GM18526 (cell line): ENCODE results near the gene NTM.

Experiments used
- POLR2A ChIP-seq: IDR thresholded peaks from 3 replicates; pipeline ENCODE4 v1.6.1; 2011; ENCODE audit not compliant: insufficient read length; ENCODE audit errors: extremely low read depth

The NTM gene

DNA sequence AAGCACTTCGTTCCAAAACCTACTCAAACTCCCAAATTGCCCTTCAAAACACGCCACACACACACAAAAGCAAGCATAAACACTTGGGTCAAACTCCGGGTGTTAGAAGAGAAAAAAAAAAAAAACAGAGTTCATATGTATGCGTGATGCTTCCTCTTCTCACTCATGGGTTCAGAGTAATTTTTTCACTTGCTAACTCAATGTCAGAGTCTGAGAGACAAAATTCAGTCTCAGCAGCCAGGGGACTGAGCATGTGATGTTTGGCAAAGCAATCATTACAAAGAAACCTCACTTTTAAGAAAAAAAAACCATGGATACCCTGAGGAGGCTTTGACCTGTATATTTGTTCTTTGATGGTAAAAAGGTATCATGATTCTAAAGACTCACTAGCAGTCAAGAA, 461.7 kb downstream of the NTM start:
- TF ChIP-seq POLR2A = no peak

DNA sequence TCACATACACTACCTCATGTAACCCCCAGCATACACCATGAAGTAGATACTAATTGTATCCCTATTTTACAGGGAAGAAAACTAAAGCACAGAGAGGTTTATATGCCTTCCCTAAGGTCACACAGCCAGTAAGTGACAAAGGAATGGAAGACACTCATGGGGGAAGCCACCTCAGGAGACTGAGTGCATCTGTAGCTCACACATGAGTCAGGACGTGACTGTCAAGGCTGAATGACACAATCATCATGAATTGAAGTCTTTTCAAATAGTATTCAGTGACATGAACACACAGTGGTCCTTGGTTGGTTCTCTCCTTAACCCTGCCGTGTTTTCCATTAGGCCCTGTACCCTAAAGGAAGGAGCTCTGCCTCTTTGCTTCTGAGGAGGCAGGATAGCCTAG, 463.0 kb downstream of the NTM start:
- no peak for TF ChIP-seq POLR2A

DNA sequence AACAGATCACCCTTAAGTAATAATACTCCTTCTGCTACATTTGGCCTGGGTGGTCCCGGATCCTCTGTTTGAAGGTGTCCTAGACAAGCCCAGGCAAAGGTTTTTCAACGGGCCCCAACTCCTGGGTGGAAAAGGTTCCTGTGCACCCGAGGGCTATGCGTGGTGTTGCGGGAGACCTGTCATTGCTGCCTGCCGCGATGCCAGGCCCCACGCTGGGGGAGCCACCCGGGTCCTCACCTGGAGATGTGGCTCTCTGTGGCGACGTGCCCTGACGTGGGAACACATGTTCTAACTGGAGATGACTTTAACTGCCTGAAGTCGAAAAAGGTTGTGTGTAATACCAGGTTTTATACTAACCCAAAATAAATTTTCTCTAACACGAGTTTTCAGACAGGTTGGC, 467.1 kb downstream of the NTM start:
- no peak for TF ChIP-seq POLR2A

DNA sequence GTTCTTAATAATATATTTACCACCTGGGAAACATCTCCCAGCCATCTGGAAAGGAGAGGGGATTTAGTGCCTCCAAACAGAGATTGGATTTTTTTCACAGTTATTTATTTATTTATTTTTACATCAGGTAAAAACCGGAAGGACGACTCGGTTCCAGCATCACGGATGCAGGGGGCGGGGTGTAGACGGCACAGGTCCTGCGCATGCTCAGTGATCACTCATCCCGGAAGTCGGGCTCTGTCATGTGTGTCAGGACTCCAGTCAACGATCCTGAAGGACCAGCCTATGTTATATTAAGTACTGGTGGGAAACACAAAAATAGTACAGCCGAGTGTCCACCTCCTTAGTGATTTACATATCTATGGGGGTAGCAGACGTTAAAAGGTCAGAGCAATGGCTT, 467.6 kb downstream of the NTM start:
- no peak for TF ChIP-seq POLR2A

DNA sequence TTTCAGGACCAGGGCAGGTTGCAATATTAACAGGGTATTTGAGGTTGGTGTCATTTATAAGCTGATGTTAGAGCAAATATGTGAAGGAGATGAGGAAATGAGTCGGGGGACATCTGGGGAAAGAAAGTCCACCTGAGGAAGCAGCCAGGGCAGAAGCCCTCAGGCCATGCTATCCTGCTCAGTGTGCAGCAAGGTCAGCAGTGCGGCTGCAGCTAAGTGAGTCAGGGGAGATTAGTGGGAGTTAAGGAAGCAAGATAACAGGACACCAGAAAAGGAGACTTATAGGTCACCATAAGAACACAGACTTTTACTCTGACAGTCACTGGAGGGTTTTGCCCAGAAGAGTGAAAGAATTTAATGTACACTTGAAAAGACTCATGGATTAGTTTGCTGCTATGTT, 468.9 kb downstream of the NTM start:
- no peak for TF ChIP-seq POLR2A

DNA sequence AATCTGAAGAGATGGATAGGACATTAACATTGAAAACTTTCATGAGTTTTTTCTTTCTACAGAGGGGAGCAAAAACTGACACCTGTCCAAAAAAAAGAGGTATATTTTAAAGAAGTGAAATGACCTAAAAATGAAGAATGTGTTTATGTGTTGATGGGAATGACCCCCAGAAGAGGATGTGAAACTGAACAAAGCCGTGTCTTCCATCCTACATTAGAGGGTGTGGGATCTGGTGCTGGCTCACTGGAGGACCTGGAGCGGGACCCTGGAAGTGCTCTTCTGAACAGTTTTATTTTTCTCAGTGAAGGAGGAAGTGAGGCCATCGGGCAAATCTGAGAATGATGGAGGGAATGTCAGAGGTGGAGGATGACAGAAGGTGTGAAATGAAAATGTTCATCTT, 470.1 kb downstream of the NTM start:
- TF ChIP-seq POLR2A = no peak

DNA sequence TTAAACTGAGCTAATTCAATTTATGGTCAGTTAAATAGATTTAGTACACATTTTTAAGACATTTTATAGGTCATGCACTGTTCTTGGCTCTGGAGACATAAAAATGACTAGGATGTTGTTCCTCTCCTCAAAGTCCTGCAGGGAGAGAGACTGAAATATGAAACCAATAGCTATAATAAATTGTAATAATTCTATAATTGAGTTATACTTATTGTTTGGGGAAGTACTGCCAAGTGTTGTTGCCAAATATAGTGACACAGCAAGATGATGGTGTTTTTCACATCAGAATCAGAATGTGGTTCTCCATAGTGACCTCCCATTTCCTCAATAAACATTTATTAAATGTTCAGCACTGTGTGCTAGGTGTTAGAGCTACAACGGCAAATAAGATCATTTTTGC, 470.6 kb downstream of the NTM start:
- TF ChIP-seq POLR2A = no peak

DNA sequence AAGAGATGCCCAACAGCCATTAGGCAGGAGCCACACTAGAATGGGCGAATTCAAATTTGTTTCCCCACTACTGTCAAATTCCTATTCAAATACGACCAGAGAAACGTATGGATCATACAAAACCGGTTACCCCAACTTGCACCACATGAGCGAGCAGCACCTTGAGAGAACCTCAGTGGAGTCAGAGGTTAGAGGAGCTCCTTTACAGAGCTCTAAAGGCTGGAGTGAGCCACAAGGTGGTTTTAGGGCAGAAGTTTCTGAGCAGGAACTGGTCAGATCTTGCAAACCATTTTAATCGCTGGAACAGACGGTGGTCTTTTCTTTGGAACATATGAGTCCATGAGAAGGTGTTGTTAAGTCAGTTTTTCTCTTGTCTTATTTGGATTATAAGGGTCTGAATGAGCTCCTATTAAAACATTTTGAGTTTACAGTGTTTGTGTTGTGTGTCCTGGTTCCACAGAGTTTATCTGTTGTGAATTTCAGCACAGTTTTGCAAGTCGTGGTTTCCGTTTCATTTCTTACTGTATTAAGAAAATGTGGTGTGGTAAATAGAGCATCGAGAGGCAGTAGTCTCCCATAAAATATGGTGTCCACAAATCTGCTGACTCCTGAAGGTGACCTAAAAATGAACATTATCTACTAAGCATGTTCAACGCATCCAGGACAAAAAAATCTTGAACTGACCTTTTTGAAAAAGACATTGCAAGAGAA, 471.7 kb downstream of the NTM start:
- no peak for TF ChIP-seq POLR2A

DNA sequence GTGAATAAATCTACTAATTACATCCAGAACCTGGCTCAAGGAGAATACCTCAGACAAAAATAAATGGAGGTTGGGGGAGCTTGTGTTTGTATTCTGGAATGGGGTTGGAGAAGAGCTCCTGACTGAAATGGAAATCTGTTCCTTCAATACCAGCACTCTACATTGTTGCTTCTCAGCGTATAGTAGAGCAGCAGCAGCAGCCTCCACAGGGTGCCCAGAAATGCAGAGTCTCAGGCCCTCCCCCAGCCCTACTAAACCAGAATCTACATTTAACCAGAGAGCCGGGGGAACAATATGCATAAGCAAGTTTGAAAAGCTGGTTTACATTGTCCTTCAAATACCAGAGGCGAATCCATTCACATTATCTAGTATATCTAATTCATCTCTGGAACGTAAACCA, 474.8 kb downstream of the NTM start:
- TF ChIP-seq POLR2A = no peak

DNA sequence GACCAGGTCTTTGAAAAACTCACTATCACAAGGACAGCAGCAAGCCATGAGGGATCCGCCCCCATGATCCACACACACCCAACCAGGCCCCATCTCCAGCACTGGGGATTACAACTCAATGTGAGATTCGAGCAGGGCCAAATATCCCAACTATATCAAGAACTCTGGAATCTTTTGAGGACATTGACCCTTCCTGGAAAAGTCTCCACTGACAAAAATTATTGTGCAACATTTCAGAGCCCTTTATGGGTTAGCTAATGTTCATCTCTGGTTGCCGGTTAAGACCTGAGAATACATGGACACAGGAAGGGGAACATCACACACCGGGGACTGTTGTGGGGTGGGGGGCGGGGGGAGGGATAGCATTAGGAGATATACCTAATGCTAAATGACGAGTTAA, 479.1 kb downstream of the NTM start:
- TF ChIP-seq POLR2A = no peak

DNA sequence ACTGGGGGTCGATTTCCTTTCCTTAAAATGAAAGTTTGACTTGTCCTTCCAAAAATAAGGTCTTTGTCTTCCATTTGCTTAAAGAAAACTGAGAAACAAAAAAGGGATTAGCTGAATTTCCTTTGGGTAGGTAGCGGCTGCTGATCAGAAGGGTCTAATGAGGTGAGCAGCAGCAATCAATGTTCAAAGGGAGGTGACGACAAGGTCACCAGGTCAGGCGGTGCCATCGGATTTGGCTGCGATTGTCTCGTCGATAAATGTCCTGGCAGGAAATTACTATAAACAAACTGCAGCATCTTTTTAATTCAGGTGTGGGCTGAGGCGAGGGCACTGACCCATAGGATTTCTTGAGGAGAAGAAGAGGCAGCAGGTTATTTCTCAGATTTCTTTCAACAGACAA, 480.1 kb downstream of the NTM start:
- TF ChIP-seq POLR2A = no peak

DNA sequence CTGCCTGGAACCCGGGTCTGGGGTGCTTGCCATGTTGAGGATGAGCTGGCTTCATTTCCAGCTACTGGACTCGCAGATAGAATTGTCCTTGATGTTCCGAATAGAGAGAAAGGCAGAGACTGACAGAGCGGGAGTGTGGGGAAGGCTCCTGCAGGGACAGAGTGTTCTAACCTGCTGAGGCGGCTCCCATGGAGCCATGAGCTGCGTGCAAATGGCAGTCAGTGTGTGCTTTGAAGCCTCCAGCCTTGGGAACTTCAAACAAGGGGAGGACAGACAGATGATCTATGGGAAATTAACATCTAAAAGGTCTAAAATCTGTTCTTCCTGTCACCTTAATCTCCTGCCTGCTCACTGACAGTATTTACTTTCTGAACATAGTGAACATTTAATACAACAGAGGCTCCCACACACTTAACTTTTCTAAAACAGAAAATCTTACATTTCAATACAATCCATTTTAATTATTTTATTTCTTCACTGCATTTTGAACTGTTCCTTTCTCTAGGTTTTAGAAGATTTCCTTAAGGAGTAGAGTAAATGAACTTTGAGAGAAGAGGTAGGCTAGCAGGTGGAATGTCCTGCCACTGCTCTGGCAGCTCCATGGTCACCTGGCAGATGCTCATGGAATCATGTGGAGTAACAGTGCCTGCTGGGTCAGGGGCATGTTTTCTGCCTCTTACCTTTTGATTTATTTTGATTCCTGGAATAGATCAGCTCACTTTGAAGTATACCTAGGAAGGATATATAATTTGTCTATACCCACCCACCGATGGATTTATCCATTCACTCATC, 481.7 kb downstream of the NTM start:
- TF ChIP-seq POLR2A = no peak

DNA sequence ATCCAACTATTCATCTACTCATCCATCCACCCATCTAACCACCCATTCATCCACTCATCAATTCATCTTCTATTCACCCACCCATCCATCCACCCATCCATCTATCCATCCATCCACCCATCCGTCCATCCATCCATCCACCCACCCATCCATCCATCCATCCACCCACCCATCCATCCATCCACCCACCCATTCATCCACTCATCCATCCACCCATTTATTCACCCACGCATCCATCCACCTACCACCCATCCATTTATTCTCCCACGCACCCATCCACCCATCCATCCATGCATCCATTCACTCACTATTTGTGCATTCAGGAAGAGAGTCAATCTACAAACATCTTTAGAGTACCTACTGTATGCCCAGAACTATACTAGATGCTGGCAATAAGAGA, 482.3 kb downstream of the NTM start:
- no peak for TF ChIP-seq POLR2A

DNA sequence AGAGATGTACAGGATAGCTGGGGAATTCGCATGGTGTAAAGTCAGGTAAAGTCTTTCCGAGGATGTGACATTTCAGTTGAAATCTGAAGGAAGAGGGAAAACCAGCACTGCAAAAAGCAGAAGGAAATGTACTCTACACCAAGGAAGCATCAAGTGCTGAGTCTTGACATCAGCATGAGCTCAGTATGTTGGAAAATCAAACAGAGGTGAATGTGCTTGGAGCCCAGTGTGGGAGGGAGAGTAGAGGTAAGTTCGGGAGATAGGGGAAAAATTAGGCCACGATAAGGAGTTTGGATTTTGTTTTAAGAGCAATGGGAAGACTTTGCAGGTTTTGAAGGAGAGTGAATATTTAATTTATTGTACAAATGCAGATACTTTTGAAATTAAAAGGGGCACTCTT, 484.0 kb downstream of the NTM start:
- no peak for TF ChIP-seq POLR2A

DNA sequence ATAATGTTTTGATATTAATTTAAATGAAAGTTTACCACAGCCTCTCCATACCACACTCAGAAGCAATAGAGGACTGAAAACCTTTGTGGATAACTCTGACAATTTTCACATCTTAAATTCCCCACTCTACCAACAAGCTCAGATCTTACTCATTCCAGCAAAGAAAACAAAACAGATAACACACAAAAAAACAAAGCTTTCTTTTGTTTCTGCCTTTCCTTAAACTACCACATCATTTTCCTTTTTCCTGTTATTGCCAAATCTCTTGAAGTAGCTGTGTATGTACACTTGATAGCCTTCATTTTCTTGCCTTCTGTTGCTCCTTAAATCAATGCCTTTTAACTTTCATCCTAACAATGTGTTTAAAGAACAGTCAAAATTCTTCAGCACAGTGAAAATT, 484.9 kb downstream of the NTM start:
- TF ChIP-seq POLR2A = no peak

DNA sequence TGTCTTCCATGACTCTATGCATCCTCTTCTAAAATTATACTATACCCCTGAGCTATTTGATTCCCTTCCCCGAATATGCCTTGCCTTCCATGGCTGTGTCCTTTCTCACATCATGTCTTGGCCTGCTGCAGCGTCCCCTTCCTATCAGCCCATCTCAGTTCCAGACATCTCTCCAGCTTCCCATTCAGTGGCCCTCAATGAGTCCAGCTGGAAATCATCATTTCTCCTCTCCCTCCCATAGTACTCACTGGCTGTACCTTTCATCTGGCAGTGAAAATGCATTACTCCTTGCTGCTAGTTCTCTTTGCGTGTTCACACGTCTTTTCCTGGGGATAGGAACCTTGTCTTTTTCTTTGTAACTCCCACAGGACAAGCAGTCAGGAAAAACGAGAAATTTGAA, 486.8 kb downstream of the NTM start:
- no peak for TF ChIP-seq POLR2A

DNA sequence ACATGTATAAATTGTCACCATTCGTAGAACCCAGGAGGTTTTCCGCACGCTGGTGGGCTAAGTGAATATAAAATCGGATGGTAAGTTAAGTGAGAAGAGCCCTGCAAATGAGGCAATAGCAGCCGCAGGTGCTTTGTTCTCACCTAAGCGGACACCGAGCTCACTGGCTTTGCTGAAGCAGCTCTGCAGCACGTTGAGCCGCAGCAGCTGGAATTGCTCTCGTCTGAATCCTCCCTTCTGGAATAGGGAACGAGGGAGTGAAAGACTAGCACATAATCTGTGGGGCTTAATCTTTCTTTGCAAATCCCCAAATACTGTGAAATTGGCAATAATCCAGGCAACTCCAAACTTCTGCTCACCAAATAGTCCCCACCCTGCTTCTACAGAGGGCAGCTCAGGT, 488.1 kb downstream of the NTM start:
- TF ChIP-seq POLR2A = no peak
